LNCaP clone FGC (cell line): ENCODE data around the gene CCDC102B.
"Not testable (repeated sequence)": the region's sequence is repeated elsewhere in the genome, so short reads cannot be mapped to it uniquely, and the experiment has no call there.

Source experiments
- DNase-seq: peaks from one replicate; pipeline ENCODE4 v3.0.0-alpha.2; 2011; ENCODE audit warnings: low read depth
- H3K4me3 ChIP-seq: 2 replicates; pipeline ENCODE4 v1.5.1; 2011; ENCODE audit warnings: mild to moderate bottlenecking, low read depth, low read length, control low read depth
- CTCF ChIP-seq: IDR thresholded peaks from 2 replicates; pipeline ENCODE4 v1.5.1; 2012; ENCODE audit warnings: mild to moderate bottlenecking; ENCODE audit not compliant: control insufficient read depth, insufficient read depth; ENCODE audit errors: extremely low read depth

CCDC102B gene

GRCh38 chr18:69000366-69000765 lies 202.5 kb downstream of the CCDC102B start:
- TF ChIP-seq CTCF: no peak
- no peak overlapping the region for H3K4me3 ChIP-seq
- DNase-seq: no peak

- peak; percentile 26 for TF ChIP-seq CTCF
- no peak for DNase-seq
- H3K4me3 ChIP-seq: no peak overlapping the region
Measured at GRCh38 chr18:69002233-69002632, 204.4 kb downstream of the CCDC102B start.

GRCh38 chr18:69006212-69006611 lies 208.3 kb downstream of the CCDC102B start:
- DNase-seq, H3K4me3 ChIP-seq: not testable (repeated sequence)

GRCh38 chr18:69008538-69008937 lies 210.7 kb downstream of the CCDC102B start:
- no peak overlapping the region for H3K4me3 ChIP-seq
- no peak for TF ChIP-seq CTCF
- no peak for DNase-seq

- no peak for DNase-seq
- TF ChIP-seq CTCF: no peak
- no peak overlapping the region for H3K4me3 ChIP-seq
Measured at GRCh38 chr18:69021211-69021805, 223.4 kb downstream of the CCDC102B start.

- no peak overlapping the region for H3K4me3 ChIP-seq
- no peak for DNase-seq
- no peak for TF ChIP-seq CTCF
Measured at GRCh38 chr18:69022426-69022825, 224.5 kb downstream of the CCDC102B start.

GRCh38 chr18:69031571-69031970 lies 233.7 kb downstream of the CCDC102B start:
- DNase-seq: no peak
- H3K4me3 ChIP-seq: no peak overlapping the region
- no peak for TF ChIP-seq CTCF

GRCh38 chr18:69032009-69032408 lies 234.1 kb downstream of the CCDC102B start:
- no peak overlapping the region for H3K4me3 ChIP-seq
- TF ChIP-seq CTCF: no peak

More at GRCh38 chr18:69032009-69032408, 234.1 kb downstream of the CCDC102B start:
- no peak for DNase-seq
